K562 (cell line): ENCODE data around the gene TMX3. TPM values are rescaled to one million over a fixed set of nuclear protein-coding genes. Genes with fewer than 3 reads are reported as not detected.

Source experiments
- ATAC-seq: fragments of 200-7000 bp; cut with Tn5 transposase; 3 replicates; pipeline ENCODE4 v1.9.1; 2020; ENCODE audit warnings: moderate library complexity
- BruUV-seq: library from RNA; stranded (reverse); fragments of 400-500 nt; replicated peaks from 2 replicates; lab custom pipeline; 2021; lab: Mats Ljungman, UMichigan
- CTCF ChIA-PET: fragments of 300-600 bp; formaldehyde crosslinking; extraction: SDS; loops from one replicate; lab custom pipeline; 2021; ENCODE audit warnings: low intra/inter-chr PET ratio; lab: Yijun Ruan, JAX
- POLR2A ChIA-PET: fragments of 300-600, 350-650 bp; sonication (Branson Sonifier 250); formaldehyde crosslinking; extraction: SDS; loops from one replicate; lab custom pipeline; 2021; ENCODE audit warnings: antibody characterized with exemption, inconsistent platforms; lab: Yijun Ruan, JAX
- DNase-seq, 4 experiments: peaks; one replicate each; pipeline versions ENCODE4 v3.0.0 to v3.0.0-alpha.2; 2011 to 2018; ENCODE audit warnings: low spot score in 3 of 4, mixed read lengths in 3 of 4; ENCODE audit errors: extremely low read depth in 1 of 4
- FAIRE-seq: peaks from 2 replicates; lab custom pipeline; 2011; peaks lifted over from hg19 to GRCh38; lab: Jason Lieb, UNC
- H2AFZ ChIP-seq: 2 replicates; pipeline ENCODE4 v1.6.0; 2011; ENCODE audit warnings: low read depth, low read length, control low read depth, inconsistent platforms
- H3K27ac ChIP-seq: fragments of 200-600 bp; 3 replicates; pipeline ENCODE4 v1.8.0; 2011; ENCODE audit warnings: low read depth, mild to moderate bottlenecking, control low read depth, inconsistent platforms, low read length, moderate library complexity, mixed read lengths; ENCODE audit errors: extremely low read depth
- H3K27me3 ChIP-seq, 2 experiments: fragments of 300-600 bp in 1 of 2; 2 replicates in 1 of 2; 3 replicates in 1 of 2; pipeline versions ENCODE4 v1.6.0 to v1.8.0; 2011; ENCODE audit warnings: inconsistent platforms in 2 of 2, low read length in 2 of 2, mild to moderate bottlenecking in 1 of 2, mixed read lengths in 1 of 2, moderate library complexity in 1 of 2; ENCODE audit not compliant: control insufficient read depth in 2 of 2, insufficient read depth in 2 of 2
- H3K36me3 ChIP-seq: fragments of 300-600 bp; 3 replicates; pipeline ENCODE4 v1.8.0; 2011; ENCODE audit warnings: mild to moderate bottlenecking, low read length, inconsistent platforms; ENCODE audit not compliant: control insufficient read depth, insufficient read depth
- H3K4me1 ChIP-seq, 2 experiments: fragments of 200-600 bp in 1 of 2; replicated peaks in 1 of 2; 2 replicates in 1 of 2; 3 replicates in 1 of 2; pipeline versions ENCODE4 v1.5.1 to v1.8.0; 2011; ENCODE audit warnings: inconsistent platforms in 2 of 2, low read length in 2 of 2, mild to moderate bottlenecking in 1 of 2, mixed read lengths in 1 of 2, moderate library complexity in 1 of 2; ENCODE audit not compliant: control insufficient read depth in 2 of 2, insufficient read depth in 2 of 2
- H3K4me2 ChIP-seq: 2 replicates; pipeline ENCODE4 v1.6.1; 2011; ENCODE audit warnings: low read length, control low read depth, inconsistent platforms, mixed read lengths; ENCODE audit not compliant: insufficient read depth
- H3K4me3 ChIP-seq: fragments of 200-600 bp; sonication (generic), shearing (Covaris generic); 2 replicates; pipeline ENCODE4 v1.5.1; 2016; ENCODE audit warnings: control low read depth, inconsistent platforms
- H3K79me2 ChIP-seq: fragments of 200-600 bp; 3 replicates; pipeline ENCODE4 v1.8.0; 2011; ENCODE audit warnings: low read length, inconsistent platforms; ENCODE audit not compliant: control insufficient read depth, insufficient read depth
- H3K9ac ChIP-seq, 2 experiments: 2 replicates each; pipeline versions ENCODE4 v1.6.0 to v1.6.1; 2011; ENCODE audit warnings: low read depth in 2 of 2, low read length in 2 of 2, control low read depth in 1 of 2, inconsistent platforms in 1 of 2, mild to moderate bottlenecking in 1 of 2, mixed read lengths in 1 of 2; ENCODE audit not compliant: insufficient read depth in 1 of 2
- H3K9me1 ChIP-seq: one replicate; pipeline ENCODE4 v1.6.0; 2011; ENCODE audit warnings: inconsistent platforms, mild to moderate bottlenecking, low read length, moderate library complexity; ENCODE audit not compliant: control insufficient read depth, insufficient read depth
- H3K9me3 ChIP-seq: replicated peaks from 2 replicates; pipeline ENCODE4 v1.5.1; 2011; ENCODE audit warnings: low read depth, low read length, inconsistent platforms; ENCODE audit not compliant: control insufficient read depth, insufficient read depth
- H4K20me1 ChIP-seq: replicated peaks from 2 replicates; pipeline ENCODE4 v1.6.1; 2011; ENCODE audit warnings: low read length, inconsistent platforms, mixed read lengths; ENCODE audit not compliant: control insufficient read depth, insufficient read depth
- CBX2 ChIP-seq: fragments of 200-600 bp; sonication (generic); IDR thresholded peaks from one replicate; pipeline ENCODE4 v1.6.1; 2012; ENCODE audit warnings: mild to moderate bottlenecking, low read length, inconsistent platforms; ENCODE audit not compliant: insufficient read depth, poor library complexity, severe bottlenecking
- ELF1 ChIP-seq: fragments of 200-800 bp; sonication (Bioruptor generic); IDR thresholded peaks from 2 replicates; pipeline ENCODE4 v1.6.1; 2016; ENCODE audit warnings: missing genetic modification characterization, missing compliant biosample characterization
- NCOA2 ChIP-seq, 2 experiments: fragments of 450-650 bp; IDR thresholded peaks; 2 replicates each; pipeline ENCODE4 v1.6.1; 2018; ENCODE audit warnings: mild to moderate bottlenecking in 2 of 2, moderate library complexity in 1 of 2; ENCODE audit not compliant: partially characterized antibody in 2 of 2
- POLR2G ChIP-seq: fragments of 200-400 bp; formaldehyde crosslinking; IDR thresholded peaks from 2 replicates; pipeline ENCODE4 v1.6.1; 2017; ENCODE audit warnings: low read depth, mild to moderate bottlenecking, antibody characterized with exemption, low read length, moderate library complexity
- POLR3A ChIP-seq: IDR thresholded peaks from 2 replicates; pipeline ENCODE4 v1.6.1; 2011; ENCODE audit warnings: borderline replicate concordance, mild to moderate bottlenecking, moderate library complexity; ENCODE audit not compliant: insufficient read length, insufficient read depth; ENCODE audit errors: extremely low read depth
- ZBTB34 ChIP-seq: fragments of 250-450 bp; sonication (Bioruptor Pico); IDR thresholded peaks from 2 replicates; pipeline ENCODE4 v1.8.0; 2021; ENCODE audit warnings: mild to moderate bottlenecking, moderate library complexity
- ZBTB7A ChIP-seq: IDR thresholded peaks from 2 replicates; pipeline ENCODE4 v1.6.1; 2011; ENCODE audit warnings: low read depth, mild to moderate bottlenecking, low read length, moderate library complexity, borderline replicate concordance; ENCODE audit not compliant: control insufficient read depth
- ZNF263 ChIP-seq: sonication (generic); formaldehyde crosslinking; IDR thresholded peaks from 2 replicates; pipeline ENCODE4 v1.8.0; 2022; ENCODE audit warnings: mild to moderate bottlenecking, missing genetic modification reagents, borderline replicate concordance
- ZNF316 ChIP-seq: fragments of 450-650 bp; IDR thresholded peaks from 2 replicates; pipeline ENCODE4 v1.6.1; 2016
- ZNF551 ChIP-seq: fragments of 250-450 bp; sonication (Bioruptor Pico); IDR thresholded peaks from 2 replicates; pipeline ENCODE4 v1.5.0; 2021; ENCODE audit warnings: mild to moderate bottlenecking, moderate library complexity
- WGBS: fragments of 100-300 bp; shearing (Covaris generic); methylation state at CpG from one replicate; pipeline ENCODE4 v1.1.6; 2016; ENCODE audit warnings: low coverage, mixed read lengths; ENCODE audit not compliant: insufficient coverage; ENCODE audit errors: missing lambda C conversion rate; 5-methylcytosine and 5-hydroxymethylcytosine counted together
- in situ Hi-C: fragments of 300-500 bp; cut with MboI; formaldehyde crosslinking; loops from 4 replicates; pipeline ENCODE4 v1.15.0; 2018; ENCODE audit warnings: inconsistent platforms, mixed read lengths
- intact Hi-C: fragments of 100-400 bp; cut with micrococcal nuclease; formaldehyde crosslinking; loops from 2 replicates; pipeline ENCODE4 v1.14.2; 2022
- polyA plus RNA-seq, 8 experiments: library from polyadenylated mRNA; depleted of rRNA in 4 of 8; stranded (reverse) in 5 of 8; unstranded in 3 of 8; fragments of >200 nt; fragmentation: Nextera tagmentation in 2 of 8; fragmentation: Illumina TruSeq in 1 of 8; extraction: Ambion mirVana in 2 of 8; extraction: Trizol in 1 of 8; gene quantifications; 2 replicates each; pipeline versions ENCODE4 v1.2.1 to v1.2.3, GENCODE V29; 2011 to 2014; ENCODE audit warnings: inconsistent platforms in 1 of 8, missing spikeins in 1 of 8
- total RNA-seq, 7 experiments: library from RNA; depleted of rRNA in 6 of 7; stranded (reverse); fragments of >200 nt in 6 of 7; fragmentation: Illumina TruSeq in 2 of 7; extraction: Trizol in 2 of 7; gene quantifications; 2 replicates each; pipeline versions ENCODE4 v1.2.1 to v1.2.3, GENCODE V29; 2011 to 2021; ENCODE audit warnings: low replicate concordance in 1 of 7
- TF ChIP-seq, protein P1 (sequence below): fragments of 450-650 bp; IDR thresholded peaks from 2 replicates; pipeline ENCODE4 v1.6.1; 2018; ENCODE audit not compliant: partially characterized antibody

Gene TMX3
- total and polyA plus RNA-seq, 9 of the 15 experiments (the other 6 are each of a cell fraction or from before 2014, with no cell fraction given) = 13.2 to 40.5 (median 20.7) TPM

- Histone ChIP-seq H3K4me2 (no peak overlapping the region), H3K79me2 (0 out of 3 replicates have a peak, but pooled peaks cover 3% of the 10 kb centered on the region), H3K9me1 (no peaks in the 10 kb centered on the region), H4K20me1 (no peaks in the 10 kb centered on the region), H3K27ac (no peak overlapping the region), H3K27me3 (no peaks in the 10 kb centered on the region), H3K9me3 (no peaks in the 10 kb centered on the region), H3K4me3 (no peak overlapping the region), H3K9ac (no peak overlapping the region), H3K4me1 (no peaks in the 10 kb centered on the region), H2AFZ (no peak overlapping the region), H3K36me3 (peaks cover 56% of the 10 kb centered on the region; the same call in 2 of the 3 replicates)
- TF ChIP-seq ZBTB7A (no peak), NCOA2 (IDR thresholded peaks at IDR 0.05; ENCODE audit: partially characterized antibody in 2 of 2) (no peak), POLR3A (no peak), ZNF263 (no peak), ELF1 (tag) (no peak)
- 100% methylated on average over 2 of the region's 2 CpGs for WGBS
- ChIA-PET CTCF (no interaction called here), POLR2A (no interaction called here)
- BruUV-seq = no TSS peak
- DNase-seq (no peak), FAIRE-seq (no peak), ATAC-seq (no peak)
- intact Hi-C loops (no loop called here), in situ Hi-C loops (no loop called here)
These were observed 18.0 kb downstream of the TMX3 start for GRCh38 chr18:68696937-68697336.

DNA sequence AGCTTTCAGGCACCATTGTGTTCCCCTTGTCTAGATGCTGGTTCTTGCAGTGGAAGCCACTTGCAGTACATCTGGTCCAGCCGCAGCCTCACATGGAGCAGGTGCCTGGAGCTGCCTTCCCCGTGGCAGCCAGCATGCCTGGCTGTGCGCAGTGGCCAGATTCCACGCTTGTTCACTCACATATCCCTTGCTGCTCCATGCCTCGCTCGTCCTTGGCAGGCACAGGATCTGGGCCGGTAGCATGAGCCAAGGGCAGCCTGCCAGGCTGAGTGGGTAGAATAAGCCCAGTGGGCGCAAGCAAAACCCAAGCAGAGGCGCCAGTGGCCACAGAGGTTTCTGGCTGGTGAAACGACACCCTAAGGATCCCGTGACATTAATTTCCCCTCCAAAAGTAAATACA, 20.6 kb downstream of the TMX3 start:
- Histone ChIP-seq H3K27me3 (no peaks in the 10 kb centered on the region), H3K4me2 (no peak overlapping the region), H3K9ac (no peak overlapping the region; a peak in 1 of 4 replicates), H4K20me1 (no peaks in the 10 kb centered on the region), H2AFZ (no peak overlapping the region), H3K9me3 (no peaks in the 10 kb centered on the region), H3K79me2 (no peaks in the 10 kb centered on the region), H3K27ac (no peak overlapping the region), H3K9me1 (no peaks in the 10 kb centered on the region), H3K36me3 (peaks cover 60% of the 10 kb centered on the region; the same call in 2 of the 3 replicates), H3K4me1 (no peaks in the 10 kb centered on the region), H3K4me3 (no peak overlapping the region)
- ATAC-seq (no peak), FAIRE-seq (no peak), DNase-seq (no peak)
- 97% methylated on average over 10 of the region's 11 CpGs for WGBS
- in situ Hi-C loops (no loop called here), intact Hi-C loops (no loop called here)
- ChIA-PET CTCF (no interaction called here), POLR2A (no interaction called here)
- BruUV-seq = no TSS peak
- TF ChIP-seq, protein P1, sequence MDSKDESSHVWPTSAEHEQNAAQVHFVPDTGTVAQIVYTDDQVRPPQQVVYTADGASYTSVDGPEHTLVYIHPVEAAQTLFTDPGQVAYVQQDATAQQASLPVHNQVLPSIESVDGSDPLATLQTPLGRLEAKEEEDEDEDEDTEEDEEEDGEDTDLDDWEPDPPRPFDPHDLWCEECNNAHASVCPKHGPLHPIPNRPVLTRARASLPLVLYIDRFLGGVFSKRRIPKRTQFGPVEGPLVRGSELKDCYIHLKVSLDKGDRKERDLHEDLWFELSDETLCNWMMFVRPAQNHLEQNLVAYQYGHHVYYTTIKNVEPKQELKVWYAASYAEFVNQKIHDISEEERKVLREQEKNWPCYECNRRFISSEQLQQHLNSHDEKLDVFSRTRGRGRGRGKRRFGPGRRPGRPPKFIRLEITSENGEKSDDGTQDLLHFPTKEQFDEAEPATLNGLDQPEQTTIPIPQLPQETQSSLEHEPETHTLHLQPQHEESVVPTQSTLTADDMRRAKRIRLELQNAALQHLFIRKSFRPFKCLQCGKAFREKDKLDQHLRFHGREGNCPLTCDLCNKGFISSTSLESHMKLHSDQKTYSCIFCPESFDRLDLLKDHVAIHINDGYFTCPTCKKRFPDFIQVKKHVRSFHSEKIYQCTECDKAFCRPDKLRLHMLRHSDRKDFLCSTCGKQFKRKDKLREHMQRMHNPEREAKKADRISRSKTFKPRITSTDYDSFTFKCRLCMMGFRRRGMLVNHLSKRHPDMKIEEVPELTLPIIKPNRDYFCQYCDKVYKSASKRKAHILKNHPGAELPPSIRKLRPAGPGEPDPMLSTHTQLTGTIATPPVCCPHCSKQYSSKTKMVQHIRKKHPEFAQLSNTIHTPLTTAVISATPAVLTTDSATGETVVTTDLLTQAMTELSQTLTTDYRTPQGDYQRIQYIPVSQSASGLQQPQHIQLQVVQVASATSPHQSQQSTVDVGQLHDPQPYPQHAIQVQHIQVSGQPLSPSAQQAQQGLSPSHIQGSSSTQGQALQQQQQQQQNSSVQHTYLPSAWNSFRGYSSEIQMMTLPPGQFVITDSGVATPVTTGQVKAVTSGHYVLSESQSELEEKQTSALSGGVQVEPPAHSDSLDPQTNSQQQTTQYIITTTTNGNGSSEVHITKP = no peak
- TF ChIP-seq ZNF316 (no peak), CBX2 (no peak), ZBTB34 (CRISPR knock-in tag) (no peak), POLR2G (0 out of 2 replicates have a peak, but pooled peaks have one; percentile 21), ZNF551 (CRISPR knock-in tag) (no peak)
